GM19324 (cell line): ENCODE measurements around the gene EHD4.

Source experiments
- ATAC-seq: cut with Tn5 transposase; IDR thresholded peaks from one replicate; pipeline ENCODE4 v1.9.1; 2021; ENCODE audit warnings: mild to moderate bottlenecking, moderate library complexity; ENCODE audit not compliant: unreplicated experiment, low FRiP score

The EHD4 gene

GRCh38 chr15:41940441-41940857 lies 31.9 kb downstream of the EHD4 start:
- ATAC-seq: no peak

- no peak for ATAC-seq
These were observed 32.4 kb downstream of the EHD4 start for GRCh38 chr15:41939986-41940385.

- no peak for ATAC-seq
These were observed 34.8 kb downstream of the EHD4 start for GRCh38 chr15:41937568-41937923.

- ATAC-seq: no peak
These were observed 35.4 kb downstream of the EHD4 start for GRCh38 chr15:41936649-41937567.

- no peak for ATAC-seq
These were observed 36.2 kb downstream of the EHD4 start for GRCh38 chr15:41936155-41936554.

- ATAC-seq: peak; percentile 62
These were observed 36.8 kb downstream of the EHD4 start for GRCh38 chr15:41935566-41936020.

- ATAC-seq: no peak
These were observed 37.5 kb downstream of the EHD4 start for GRCh38 chr15:41934843-41935242.

- ATAC-seq: no peak
These were observed 38.6 kb downstream of the EHD4 start for GRCh38 chr15:41933771-41934170.

- ATAC-seq: no peak
These were observed 39.0 kb downstream of the EHD4 start for GRCh38 chr15:41933326-41933725.

GRCh38 chr15:41932511-41933289 lies 39.7 kb downstream of the EHD4 start:
- no peak for ATAC-seq

GRCh38 chr15:41932101-41932500 lies 40.3 kb downstream of the EHD4 start:
- ATAC-seq: no peak

GRCh38 chr15:41930867-41931222 lies 41.5 kb downstream of the EHD4 start:
- no peak for ATAC-seq

GRCh38 chr15:41930221-41930866 lies 42.0 kb downstream of the EHD4 start:
- ATAC-seq: no peak

- peak; percentile 55 for ATAC-seq
These were observed 43.4 kb downstream of the EHD4 start for GRCh38 chr15:41928637-41929620.

GRCh38 chr15:41928100-41928499 lies 44.3 kb downstream of the EHD4 start:
- no peak for ATAC-seq

- no peak for ATAC-seq
These were observed 44.8 kb downstream of the EHD4 start for GRCh38 chr15:41927536-41927935.

GRCh38 chr15:41926185-41927056 lies 45.9 kb downstream of the EHD4 start:
- no peak for ATAC-seq

GRCh38 chr15:41925086-41925608 lies 47.2 kb downstream of the EHD4 start:
- no peak for ATAC-seq
